Loucy (cell line): Measurements from ENCODE around the gene TLE5.

ENCODE experiments used
- H2AFZ ChIP-seq: fragments of 200-600 bp; sonication (generic); 2 replicates; pipeline ENCODE4 v1.6.0; 2016; ENCODE audit warnings: antibody characterized with exemption, mild to moderate bottlenecking, low read length, moderate library complexity
- H3F3A ChIP-seq: fragments of 200-600 bp; 2 replicates; pipeline ENCODE4 v1.6.0; 2016; ENCODE audit warnings: antibody characterized with exemption, low read depth, mild to moderate bottlenecking
- H3K27me3 ChIP-seq: fragments of 200-600 bp; sonication (generic); 2 replicates; pipeline ENCODE4 v1.6.1; 2014; ENCODE audit warnings: low read length, mild to moderate bottlenecking; ENCODE audit not compliant: insufficient read depth, poor library complexity, severe bottlenecking
- H3K36me3 ChIP-seq: fragments of 200-600 bp; sonication (generic); 2 replicates; pipeline ENCODE4 v1.6.1; 2016; ENCODE audit warnings: low read length; ENCODE audit not compliant: insufficient read depth
- H3K4me1 ChIP-seq: fragments of 200-600 bp; sonication (generic); 2 replicates; pipeline ENCODE4 v1.5.1; 2014; ENCODE audit warnings: low read length, mild to moderate bottlenecking; ENCODE audit not compliant: insufficient read depth, poor library complexity, severe bottlenecking
- H3K4me2 ChIP-seq: fragments of 200-600 bp; sonication (generic); 2 replicates; pipeline ENCODE4 v1.6.0; 2014; ENCODE audit warnings: antibody characterized with exemption, low read length, low read depth, mild to moderate bottlenecking; ENCODE audit not compliant: poor library complexity, severe bottlenecking
- H3K4me3 ChIP-seq: fragments of 200-600 bp; sonication (generic); 2 replicates; pipeline ENCODE4 v1.5.1; 2014; ENCODE audit warnings: low read length, mild to moderate bottlenecking, mixed read lengths; ENCODE audit not compliant: poor library complexity, severe bottlenecking
- H3K79me2 ChIP-seq: fragments of 200-600 bp; sonication (generic); 2 replicates; pipeline ENCODE4 v1.6.1; 2014; ENCODE audit warnings: low read length; ENCODE audit not compliant: insufficient read depth
- H3K9ac ChIP-seq: fragments of 200-600 bp; sonication (generic); 2 replicates; pipeline ENCODE4 v1.6.0; 2014; ENCODE audit warnings: mild to moderate bottlenecking, low read depth, low read length, moderate library complexity; ENCODE audit not compliant: poor library complexity, severe bottlenecking
- H3K9me2 ChIP-seq: fragments of 200-600 bp; sonication (generic); replicated peaks from 2 replicates; pipeline ENCODE4 v1.6.1; 2016; ENCODE audit warnings: low read depth, low read length, mixed read lengths
- H3K9me3 ChIP-seq: fragments of 200-600 bp; sonication (generic); 2 replicates; pipeline ENCODE4 v1.6.1; 2014; ENCODE audit warnings: mild to moderate bottlenecking, antibody characterized with exemption, low read length, low read depth; ENCODE audit not compliant: insufficient read depth
- H4K20me1 ChIP-seq: fragments of 200-600 bp; sonication (generic); 2 replicates; pipeline ENCODE4 v1.6.0; 2014; ENCODE audit warnings: antibody characterized with exemption, low read length, mild to moderate bottlenecking; ENCODE audit not compliant: insufficient read depth, poor library complexity, severe bottlenecking
- CTCF ChIP-seq: fragments of 200-600 bp; sonication (generic); conservative IDR thresholded peaks from 2 replicates; pipeline ENCODE4 v1.5.1; 2014; ENCODE audit warnings: mild to moderate bottlenecking, antibody characterized with exemption, low read length
- EZH2phosphoT487 ChIP-seq: fragments of 200-600 bp; IDR thresholded peaks from 2 replicates; pipeline ENCODE4 v1.6.1; 2018; ENCODE audit warnings: antibody characterized with exemption, mild to moderate bottlenecking, moderate library complexity, borderline replicate concordance

The TLE5 gene

GRCh38 chr19:3102239-3103140, 40.2 kb upstream of the TLE5 start:
- no peaks in the 10 kb centered on the region for H3F3A ChIP-seq
- TF ChIP-seq CTCF: no peak
- no peak for TF ChIP-seq EZH2phosphoT487
- no peaks in the 10 kb centered on the region for H3K27me3 ChIP-seq
- no peak overlapping the region for H3K9ac ChIP-seq
- no peak overlapping the region for H3K4me2 ChIP-seq
- no peaks in the 10 kb centered on the region for H3K9me2 ChIP-seq
- H3K4me3 ChIP-seq: no peak overlapping the region
- H3K4me1 ChIP-seq: peaks cover 4% of the 10 kb centered on the region
- H3K9me3 ChIP-seq: no peaks in the 10 kb centered on the region
- no peaks in the 10 kb centered on the region for H3K36me3 ChIP-seq
- H3K79me2 ChIP-seq: no peaks in the 10 kb centered on the region; the same call in 1 of the 2 replicates
- no peak overlapping the region for H2AFZ ChIP-seq
- no peaks in the 10 kb centered on the region for H4K20me1 ChIP-seq

DNA sequence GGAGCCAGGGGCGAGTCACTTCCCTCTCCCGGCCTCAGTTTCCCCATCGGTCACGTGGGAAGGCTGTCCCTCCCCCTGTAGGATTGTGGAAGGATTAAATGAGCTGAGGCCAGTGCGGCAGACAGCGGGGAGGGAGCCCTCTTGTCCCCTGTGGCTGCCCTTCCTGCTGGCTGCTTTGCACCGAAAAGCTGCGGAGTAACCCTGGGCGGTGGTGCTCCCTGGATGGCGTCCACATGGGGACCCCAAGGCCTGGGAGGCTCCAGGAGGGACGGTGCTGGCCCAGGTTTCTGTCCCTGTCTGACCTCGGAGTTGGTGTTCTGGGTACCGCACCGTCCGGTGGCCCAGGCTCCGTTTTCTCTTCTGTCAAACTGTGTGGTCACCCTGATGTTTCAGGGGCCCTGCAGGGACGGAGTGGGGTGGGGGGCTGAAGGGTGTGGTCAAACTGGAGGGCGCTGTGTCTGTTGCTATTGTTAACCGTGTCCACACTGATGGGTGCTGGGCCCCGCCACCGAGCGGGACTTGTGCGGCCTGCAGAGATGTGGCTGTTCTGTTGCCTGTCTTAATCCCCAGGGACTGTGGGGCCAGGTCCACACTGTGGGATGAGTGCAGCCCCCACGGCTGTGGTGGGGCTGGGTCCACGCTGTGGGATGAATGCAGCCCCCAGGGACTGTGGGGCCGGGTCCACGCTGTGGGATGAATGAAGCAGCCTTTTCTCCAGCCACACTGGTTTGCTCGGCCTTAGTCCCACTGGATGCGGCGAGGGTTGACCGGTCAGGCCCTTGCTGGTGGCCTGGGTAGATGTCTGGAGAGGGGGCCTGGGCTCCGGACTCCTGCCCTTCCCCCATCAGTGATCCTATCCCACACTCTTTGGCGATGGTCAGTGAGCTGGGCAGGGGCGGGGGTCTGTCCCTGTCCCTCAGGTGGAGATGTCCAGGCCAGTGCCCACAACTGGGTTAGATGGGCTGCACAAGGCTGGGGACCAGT, 38.7 kb upstream of the TLE5 start:
- no peak overlapping the region for H2AFZ ChIP-seq
- no peaks in the 10 kb centered on the region; the same call in 1 of the 2 replicates for H3K79me2 ChIP-seq
- peaks cover 4% of the 10 kb centered on the region for H3K4me1 ChIP-seq
- H3K36me3 ChIP-seq: no peaks in the 10 kb centered on the region
- no peaks in the 10 kb centered on the region for H3K9me2 ChIP-seq
- no peak overlapping the region for H3K9ac ChIP-seq
- no peaks in the 10 kb centered on the region for H3F3A ChIP-seq
- H3K9me3 ChIP-seq: no peaks in the 10 kb centered on the region
- H3K4me3 ChIP-seq: no peak overlapping the region
- no peak overlapping the region for H3K4me2 ChIP-seq
- no peaks in the 10 kb centered on the region for H4K20me1 ChIP-seq
- no peak for TF ChIP-seq EZH2phosphoT487
- no peak for TF ChIP-seq CTCF
- H3K27me3 ChIP-seq: no peaks in the 10 kb centered on the region

- H3K36me3 ChIP-seq: no peaks in the 10 kb centered on the region
- no peaks in the 10 kb centered on the region for H3F3A ChIP-seq
- H3K79me2 ChIP-seq: no peaks in the 10 kb centered on the region; the same call in 1 of the 2 replicates
- TF ChIP-seq CTCF (no peak), EZH2phosphoT487 (no peak)
- no peak overlapping the region for H3K9ac ChIP-seq
- no peak overlapping the region for H3K4me2 ChIP-seq
- peaks cover 4% of the 10 kb centered on the region for H4K20me1 ChIP-seq
- no peaks in the 10 kb centered on the region for H3K9me2 ChIP-seq
- H3K27me3 ChIP-seq: peaks cover 6% of the 10 kb centered on the region
- no peak overlapping the region for H3K4me3 ChIP-seq
- no peaks in the 10 kb centered on the region for H3K9me3 ChIP-seq
- H3K4me1 ChIP-seq: peaks cover 10% of the 10 kb centered on the region
- no peak overlapping the region for H2AFZ ChIP-seq
Measured at GRCh38 chr19:3100331-3100730, 38.0 kb upstream of the TLE5 start.
